IPS-NIHi7 (cell line): Measurements from ENCODE around the gene NRARP.

ENCODE experiments used
- DNase-seq: peaks from one replicate; pipeline ENCODE4 v3.0.0; 2012; ENCODE audit warnings: mixed read lengths; ENCODE audit errors: extremely low spot score

NRARP gene

GRCh38 chr9:137298401-137299202 lies 3.5 kb downstream of the NRARP start:
- DNase-seq: no peak

DNA sequence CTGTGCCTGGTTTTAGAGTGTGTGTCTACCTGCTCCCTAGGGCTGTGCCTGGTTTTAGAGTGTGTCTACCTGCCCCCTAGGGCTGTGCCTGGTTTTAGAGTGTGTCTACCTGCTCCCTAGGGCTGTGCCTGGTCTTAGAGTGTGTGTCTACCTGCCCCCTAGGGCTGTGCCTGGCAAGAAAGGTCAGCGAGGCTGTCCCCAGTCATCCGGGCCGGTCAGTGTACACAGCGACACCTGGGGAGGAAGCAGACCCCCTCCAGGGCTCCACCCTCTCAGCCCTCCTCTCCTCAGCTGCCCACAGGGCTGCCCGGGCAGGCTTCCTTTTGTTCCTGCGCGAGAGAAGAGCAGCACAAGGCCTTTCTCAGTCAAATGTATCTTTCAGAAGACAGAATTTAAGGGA lies 4.1 kb downstream of the NRARP start:
- DNase-seq: no peak

DNA sequence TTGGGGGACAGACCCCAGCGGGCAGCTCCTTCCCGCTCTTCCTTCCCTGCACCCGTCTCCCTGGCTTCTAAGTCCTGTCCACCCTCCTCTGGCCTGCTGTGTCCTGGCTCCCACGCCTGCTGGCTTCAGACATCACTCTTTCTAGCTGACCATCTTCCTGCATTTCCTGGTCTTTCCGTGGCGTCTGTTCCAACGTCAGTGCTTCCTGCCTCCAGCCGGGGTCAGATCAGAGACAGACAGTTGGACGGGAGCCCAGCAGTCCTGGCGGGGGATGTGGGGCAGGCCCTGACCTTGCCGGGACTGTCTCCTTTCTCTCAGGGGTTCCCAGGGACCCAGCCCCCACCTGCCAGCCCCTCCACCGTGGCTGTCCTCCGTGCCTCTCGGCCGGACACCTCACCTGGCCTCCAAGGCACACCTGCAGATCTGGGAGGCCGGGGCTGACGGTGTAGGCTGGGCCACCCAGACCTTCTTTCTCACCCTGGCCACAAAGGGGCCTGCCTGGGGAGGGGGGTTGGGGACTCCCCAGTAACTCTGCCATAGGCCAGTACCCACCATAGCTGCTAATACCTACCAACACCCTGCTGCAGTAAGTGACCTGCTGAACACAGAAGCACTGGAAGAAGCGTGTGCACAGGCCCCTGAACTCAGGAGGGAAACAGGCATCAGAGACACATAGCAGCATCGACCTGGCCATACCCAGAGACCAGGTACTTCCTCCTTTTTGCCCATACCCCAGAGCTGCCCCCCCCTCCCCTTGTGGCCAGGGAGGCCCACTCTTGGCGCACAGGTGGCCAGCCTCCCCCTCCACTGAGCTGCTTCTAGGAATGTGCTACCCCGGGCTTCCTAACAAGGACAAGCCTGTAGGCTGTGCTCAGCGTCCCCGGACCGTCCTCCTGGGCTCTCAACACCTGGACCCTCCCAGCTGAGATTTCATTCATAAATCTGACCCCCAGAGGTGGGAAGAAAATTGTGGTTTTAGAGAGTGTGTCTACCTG lies 5.1 kb downstream of the NRARP start:
- DNase-seq: no peak

- DNase-seq: no peak
These were observed 6.0 kb downstream of the NRARP start for GRCh38 chr9:137295849-137296669.

DNA sequence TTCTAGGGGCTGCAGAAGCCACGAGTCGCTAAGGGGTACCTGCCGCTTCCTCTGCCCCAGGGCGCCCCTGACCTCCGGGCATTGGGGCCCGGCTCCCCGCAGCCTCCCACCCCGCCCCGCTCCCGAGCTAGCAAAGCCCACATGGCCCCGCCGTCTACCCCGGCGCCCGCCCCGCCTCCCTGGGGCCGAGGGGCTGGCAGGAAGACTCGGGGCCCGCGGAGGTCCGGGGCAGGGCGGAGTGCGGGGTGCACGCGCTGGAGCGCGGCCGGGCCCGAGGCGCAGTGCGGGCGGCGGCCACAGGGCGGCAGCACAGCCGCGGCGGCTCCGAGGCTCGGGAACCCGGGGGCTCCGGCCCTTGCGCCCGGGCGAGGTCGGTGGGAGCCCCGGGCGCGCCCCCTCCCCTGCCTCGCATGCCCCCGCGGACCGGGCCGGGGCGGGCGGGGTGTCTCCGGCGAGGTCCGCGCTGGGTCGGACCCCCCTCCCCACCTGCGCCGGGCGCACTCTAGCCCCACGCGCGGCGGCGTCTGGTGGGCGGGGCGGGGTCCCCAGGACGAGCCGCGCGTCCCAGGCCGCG lies 6.7 kb downstream of the NRARP start:
- DNase-seq: peak; percentile 85

GRCh38 chr9:137294681-137295237 lies 7.3 kb downstream of the NRARP start:
- no peak for DNase-seq

DNA sequence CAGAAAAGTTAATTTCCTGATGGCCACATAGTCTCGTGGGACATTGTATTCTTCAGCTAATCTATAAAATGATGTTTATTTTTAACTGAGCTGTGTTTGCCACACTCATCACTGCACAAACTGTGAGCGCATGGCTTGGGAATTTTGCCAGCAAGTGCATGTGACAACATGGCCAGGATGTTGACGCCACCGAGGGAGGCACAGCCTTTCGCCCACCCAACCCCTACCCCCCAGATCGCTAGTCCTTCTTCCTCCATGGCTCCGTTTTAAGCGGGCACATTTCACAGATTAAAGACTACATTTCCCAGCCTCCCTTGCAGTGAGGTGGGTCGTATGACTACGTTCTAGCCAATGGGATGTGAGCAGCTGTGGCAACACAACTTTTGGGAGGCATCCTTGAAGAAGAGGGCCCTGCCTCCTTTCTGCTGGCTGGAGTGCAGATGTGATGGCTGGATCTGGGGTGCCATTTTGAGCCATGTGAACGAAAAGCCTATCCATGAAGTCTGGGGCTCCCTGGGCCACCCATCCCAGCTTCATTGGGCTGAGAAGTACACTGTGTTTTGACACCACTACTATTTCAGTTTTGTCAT lies 7.9 kb downstream of the NRARP start:
- DNase-seq: no peak

DNA sequence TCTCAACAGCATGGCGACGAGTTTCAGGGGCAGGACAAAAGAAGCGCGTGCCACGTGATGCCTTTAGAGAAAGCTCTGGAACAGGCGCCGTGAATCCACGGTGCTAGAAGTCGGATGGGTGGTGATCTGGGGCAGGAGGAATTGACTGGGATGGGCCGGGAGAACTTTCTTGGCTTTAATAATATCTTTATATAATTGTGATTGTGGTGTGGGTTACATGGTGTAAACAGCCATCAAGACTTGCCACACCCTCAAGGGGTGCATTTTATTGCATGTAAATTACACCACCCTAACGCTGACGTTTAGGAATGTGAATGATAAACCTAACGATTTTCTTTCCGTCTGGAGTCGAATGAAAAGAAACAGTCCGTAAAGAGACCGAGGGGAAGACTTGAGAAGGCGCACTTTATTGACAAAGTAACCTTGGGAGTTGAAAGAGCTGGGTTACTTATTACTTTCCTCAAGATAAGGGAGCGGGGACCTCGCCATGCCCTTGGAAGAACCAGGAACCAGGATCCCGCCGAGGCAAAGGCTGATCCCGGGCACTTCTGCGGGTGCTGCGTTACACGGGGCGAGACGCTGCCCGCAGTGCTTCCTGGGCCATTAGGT lies 8.5 kb downstream of the NRARP start:
- DNase-seq: no peak

DNA sequence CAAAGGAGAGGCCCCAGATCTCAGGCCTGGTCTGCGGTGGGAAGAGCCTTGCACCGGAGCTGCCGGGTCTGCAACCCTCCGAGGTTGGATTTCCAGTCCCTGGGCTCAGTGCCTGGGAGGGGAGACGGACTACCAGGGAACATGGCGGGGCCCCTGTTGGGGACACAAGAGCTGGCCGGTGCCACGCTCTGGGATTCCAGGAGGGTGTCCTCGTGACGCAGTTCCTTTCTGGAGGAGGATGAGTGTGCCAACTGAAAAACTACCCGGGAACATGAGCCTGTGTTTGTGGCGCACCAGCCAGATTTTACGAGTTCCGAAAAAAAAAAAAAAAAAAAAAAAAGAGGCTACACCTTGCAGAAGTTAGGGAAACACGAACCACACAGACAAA lies 9.0 kb downstream of the NRARP start:
- no peak for DNase-seq

- DNase-seq: peak; percentile 77
These were observed 15.1 kb downstream of the NRARP start for GRCh38 chr9:137286975-137287383.

GRCh38 chr9:137281345-137282116 lies 20.5 kb downstream of the NRARP start:
- peak; percentile 45 for DNase-seq

- peak; percentile 73 for DNase-seq
These were observed 21.4 kb downstream of the NRARP start for GRCh38 chr9:137280474-137281344.

- DNase-seq: no peak
These were observed 22.2 kb downstream of the NRARP start for GRCh38 chr9:137279741-137280473.

- DNase-seq: no peak
These were observed 23.1 kb downstream of the NRARP start for GRCh38 chr9:137278721-137279711.

DNA sequence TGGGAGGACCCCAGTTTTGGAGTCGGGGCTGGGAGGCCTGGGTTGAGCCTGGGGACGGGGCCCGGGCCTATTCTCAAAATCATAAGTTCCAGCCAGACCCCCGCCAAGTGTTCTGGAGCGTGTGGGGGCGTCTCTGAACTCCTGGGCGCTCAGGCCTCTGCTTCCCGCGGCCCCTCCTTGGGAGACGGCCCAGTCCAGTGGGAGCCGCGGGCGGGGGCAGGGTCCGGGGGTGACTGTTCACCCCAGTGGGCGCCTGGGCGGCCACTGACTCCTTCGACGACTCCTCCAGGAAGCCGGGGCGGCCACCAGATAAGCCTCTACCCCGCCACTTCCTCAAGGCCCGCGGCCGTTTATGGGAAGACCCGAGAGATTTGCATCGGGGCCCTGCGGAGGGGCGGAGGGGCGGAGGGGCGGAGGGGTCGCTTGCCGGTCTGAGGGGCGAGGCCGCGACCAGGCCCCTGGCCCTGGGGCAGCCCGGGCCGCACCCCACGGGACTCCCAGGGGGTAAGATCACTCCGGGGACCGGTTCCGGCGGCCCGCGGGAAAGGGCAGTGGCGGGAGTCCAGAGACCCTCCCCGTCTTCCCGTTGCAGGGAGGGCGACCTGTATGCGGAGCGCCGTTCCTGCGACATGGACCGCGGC lies 23.9 kb downstream of the NRARP start:
- DNase-seq: peak; percentile 21
